GM12892 (cell line): ENCODE results near the gene PALLD.

Source experiments
- DNase-seq: peaks from one replicate; pipeline ENCODE4 v3.0.0; 2011; ENCODE audit not compliant: insufficient read length
- FAIRE-seq: peaks from 2 replicates; lab custom pipeline; 2011; peaks lifted over from hg19 to GRCh38; lab: Jason Lieb, UNC
- POLR2A ChIP-seq: IDR thresholded peaks from 2 replicates; pipeline ENCODE4 v1.6.1; 2011; ENCODE audit warnings: low read depth, low read length, control low read depth
- POLR2AphosphoS5 ChIP-seq: IDR thresholded peaks from 2 replicates; pipeline ENCODE4 v1.6.1; 2011; ENCODE audit warnings: low read depth, low read length, control low read depth
- TAF1 ChIP-seq: IDR thresholded peaks from 2 replicates; pipeline ENCODE4 v1.6.1; 2011; ENCODE audit warnings: low read depth, mild to moderate bottlenecking, control low read depth, low read length, borderline replicate concordance

The PALLD gene

DNA sequence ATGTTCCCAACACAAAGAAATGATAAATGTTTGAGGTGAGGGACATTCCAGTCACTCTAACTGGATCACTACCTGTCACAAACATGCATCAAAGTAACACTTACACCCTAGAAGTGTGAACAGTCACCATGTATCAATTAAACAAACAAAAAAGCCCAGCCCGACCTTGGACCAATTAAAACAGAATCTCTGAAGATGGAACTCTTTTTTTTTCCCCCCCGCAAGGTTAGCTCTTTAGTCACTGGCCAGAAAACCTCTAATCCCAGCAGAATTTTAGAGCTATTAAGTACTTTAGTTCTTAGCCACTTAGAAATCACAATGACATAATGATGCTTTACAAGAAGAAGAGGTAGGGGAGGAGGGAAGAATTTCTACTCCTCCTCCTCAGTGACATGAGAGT, 154.5 kb downstream of the PALLD start:
- TF ChIP-seq POLR2AphosphoS5 (no peak), TAF1 (no peak), POLR2A (no peak)
- DNase-seq (no peak), FAIRE-seq (no peak)

DNA sequence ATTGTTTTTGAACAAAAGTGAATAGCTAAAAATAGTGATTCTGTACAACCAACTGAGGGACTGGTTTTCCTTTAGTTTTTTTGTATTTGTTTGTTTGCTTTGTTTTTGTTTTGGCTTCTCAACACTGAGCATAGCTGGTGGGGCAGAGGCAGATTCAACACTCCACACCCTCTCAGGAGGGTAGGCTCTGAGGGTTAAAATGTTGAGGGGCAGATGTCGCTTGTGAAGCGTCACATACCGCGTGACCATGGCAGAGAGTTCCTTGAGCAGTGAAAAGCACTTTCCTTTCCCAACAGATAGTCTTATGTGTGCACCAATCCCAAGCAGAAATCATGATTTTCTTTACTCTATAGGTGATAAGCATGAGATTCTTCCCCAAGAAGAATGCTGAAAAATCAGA, 155.0 kb downstream of the PALLD start:
- FAIRE-seq (no peak), DNase-seq (no peak)
- no peak for TF ChIP-seq POLR2AphosphoS5
- TF ChIP-seq TAF1, result no peak

DNA sequence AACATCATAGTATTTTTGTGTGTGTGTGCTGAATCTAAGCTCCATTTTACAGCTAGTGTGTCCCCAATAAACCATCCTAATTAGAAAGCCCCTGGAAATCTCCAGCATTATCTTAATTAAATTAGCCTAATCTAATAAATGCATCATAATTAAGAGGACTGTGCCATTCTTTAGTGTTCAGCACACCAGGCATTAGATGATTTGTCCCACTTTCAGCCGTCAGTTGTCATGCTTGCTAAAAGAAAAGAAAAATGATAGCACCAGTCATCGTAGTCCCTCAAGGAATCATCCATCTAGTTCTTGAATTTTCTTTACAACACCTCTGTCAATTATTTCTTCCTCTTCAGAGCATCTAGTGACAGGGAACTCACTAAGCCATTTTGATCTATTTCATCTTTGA, 155.9 kb downstream of the PALLD start:
- no peak for FAIRE-seq
- TF ChIP-seq POLR2A, result no peak
- TF ChIP-seq POLR2AphosphoS5, result no peak
- TF ChIP-seq TAF1, result no peak

GRCh38 chr4:168654104-168654847, 157.4 kb downstream of the PALLD start:
- DNase-seq (no peak), FAIRE-seq (no peak)
- no peak for TF ChIP-seq POLR2AphosphoS5
- no peak for TF ChIP-seq POLR2A
- no peak for TF ChIP-seq TAF1

More for the DNA sequence above, 155.9 kb downstream of the PALLD start:
- DNase-seq, result no peak

DNA sequence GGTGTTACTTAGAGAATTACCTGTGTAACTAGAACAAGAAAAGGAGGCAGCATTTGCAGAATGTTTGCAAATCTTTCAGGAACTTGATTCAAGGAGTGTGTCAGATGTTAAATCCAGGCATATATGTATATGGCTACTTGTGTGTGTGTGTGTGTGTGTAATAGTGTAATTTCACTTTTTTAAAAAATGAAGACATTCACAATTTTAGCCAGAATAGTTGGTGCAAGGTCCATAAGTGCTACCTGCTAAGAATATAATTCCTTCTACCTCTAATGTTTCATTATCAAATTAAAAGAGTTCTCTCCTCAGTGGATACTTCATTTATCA, 158.0 kb downstream of the PALLD start:
- DNase-seq, result no peak

DNA sequence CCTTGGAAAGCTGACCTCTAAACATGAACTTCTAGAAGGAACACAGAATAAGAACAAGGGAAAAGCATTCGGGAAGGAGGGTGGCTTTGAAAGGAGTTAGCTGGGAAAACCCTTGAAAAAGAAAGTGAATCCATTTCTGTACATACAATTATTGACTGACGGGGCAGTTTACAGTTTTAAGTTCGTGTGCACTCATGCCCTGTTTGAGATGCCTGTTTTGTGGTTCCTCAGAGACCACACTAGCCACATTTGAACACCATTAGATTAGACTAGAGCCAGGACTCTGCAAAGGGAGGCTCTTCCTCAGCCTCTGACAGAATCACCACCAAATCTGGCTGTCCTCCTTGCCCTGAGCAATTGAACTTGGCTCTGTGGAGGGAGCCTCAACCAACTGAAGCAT, 158.3 kb downstream of the PALLD start:
- FAIRE-seq (no peak), DNase-seq (no peak)
- TF ChIP-seq POLR2A (no peak), TAF1 (no peak), POLR2AphosphoS5 (no peak)

More for the DNA sequence above, 158.0 kb downstream of the PALLD start:
- no peak for FAIRE-seq
- TF ChIP-seq POLR2AphosphoS5, result no peak
- TF ChIP-seq TAF1, result no peak
- no peak for TF ChIP-seq POLR2A

GRCh38 chr4:168656055-168656660, 159.3 kb downstream of the PALLD start:
- no peak for DNase-seq
- TF ChIP-seq TAF1 (no peak), POLR2AphosphoS5 (no peak), POLR2A (no peak)
- FAIRE-seq, result no peak

- no peak for DNase-seq
- FAIRE-seq, result no peak
- TF ChIP-seq POLR2A (no peak), TAF1 (no peak), POLR2AphosphoS5 (no peak)
Observed at GRCh38 chr4:168656946-168657473, 160.2 kb downstream of the PALLD start.

DNA sequence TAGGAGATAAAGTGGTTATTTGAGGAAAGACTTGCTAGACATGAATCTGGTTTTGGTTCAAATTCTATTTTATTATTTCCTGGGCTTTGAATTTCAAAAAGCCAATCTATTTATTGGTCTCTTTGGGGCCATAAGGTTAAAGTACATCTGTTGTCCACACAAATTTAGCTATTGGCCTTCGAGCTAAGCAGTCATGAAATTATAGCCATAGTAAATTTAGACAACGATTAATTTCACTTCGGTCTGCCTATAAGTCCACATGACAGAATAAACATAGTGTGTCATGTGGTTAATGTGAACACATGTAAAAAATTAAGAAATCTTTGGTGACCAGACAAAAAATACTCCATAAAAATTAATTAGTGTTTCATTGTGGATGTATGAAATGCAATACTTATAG, 161.9 kb downstream of the PALLD start:
- DNase-seq (no peak), FAIRE-seq (no peak)
- TF ChIP-seq POLR2A (no peak), POLR2AphosphoS5 (no peak), TAF1 (no peak)

DNA sequence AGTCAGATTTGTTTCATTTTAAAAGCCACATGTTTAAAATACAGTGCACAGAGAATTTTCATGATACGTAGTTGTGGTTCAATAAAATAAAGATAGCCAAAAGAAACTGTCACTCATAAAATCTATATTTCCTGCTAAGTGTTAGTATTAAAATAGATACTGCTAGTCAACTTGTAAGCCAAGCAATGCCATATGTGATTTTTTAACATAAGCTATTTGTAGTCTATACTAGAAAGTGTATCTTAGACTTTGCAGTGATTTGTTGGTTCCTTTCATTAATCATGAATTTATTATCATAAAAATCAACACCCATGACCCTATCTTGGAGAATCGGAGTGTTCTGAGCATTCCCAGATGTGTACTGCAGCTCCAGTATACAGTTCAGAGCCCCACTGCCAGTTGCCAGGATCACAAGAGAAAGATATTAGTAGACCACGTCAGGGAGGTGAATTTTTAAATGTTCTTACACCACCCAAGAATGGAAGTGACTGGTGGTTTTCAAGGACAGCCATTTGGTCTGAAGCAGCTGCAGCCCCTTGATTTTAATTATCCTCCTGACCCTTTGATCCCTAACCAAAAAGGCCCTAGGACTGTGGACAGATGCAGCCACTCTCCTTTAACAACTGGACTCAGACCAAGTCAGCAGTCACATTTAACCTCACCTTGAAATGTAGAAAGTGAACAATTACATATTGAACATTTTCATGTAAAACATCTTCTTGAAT, 163.1 kb downstream of the PALLD start:
- DNase-seq (no peak), FAIRE-seq (no peak)
- TF ChIP-seq TAF1, result no peak
- TF ChIP-seq POLR2A, result no peak
- no peak for TF ChIP-seq POLR2AphosphoS5

- no peak for TF ChIP-seq POLR2AphosphoS5
- no peak for TF ChIP-seq POLR2A
- TF ChIP-seq TAF1, result no peak
- FAIRE-seq (no peak), DNase-seq (no peak)
Observed at GRCh38 chr4:168662297-168662984, 165.6 kb downstream of the PALLD start.
